Endothelial cell (in vitro differentiated cells): ENCODE measurements around the gene TMEM101. TPM values are rescaled to one million over a fixed set of nuclear protein-coding genes. Genes with fewer than 3 reads are reported as not detected.

ENCODE experiments used
- total RNA-seq: library from RNA; stranded (reverse); fragmentation: NEBNext Ultra II Directional; extraction: Animal tissue kit (Norgen Biotek cat#: 25700); gene quantifications from one replicate; pipeline ENCODE4 v1.2.1, GENCODE V29; 2021; ENCODE audit not compliant: unreplicated experiment

Gene TMEM101
- total RNA-seq, 1 donor from 2014 or later: 32.1 TPM

Other genes starting within 250 kb of the TMEM101 start
- gene DUSP3, start 236.0 kb downstream of the TMEM101 start, total RNA-seq: 41.4 TPM
- 0.10 TPM for gene CFAP97D1, start 234.5 kb downstream of the TMEM101 start, total RNA-seq
- gene MPP3, start 181.8 kb downstream of the TMEM101 start, total RNA-seq: 5.2 TPM
- 5.4 TPM for gene CD300LG, start 167.8 kb downstream of the TMEM101 start, total RNA-seq
- gene MPP2, start 107.4 kb downstream of the TMEM101 start, total RNA-seq: 8.4 TPM
- gene PPY, start 72.5 kb downstream of the TMEM101 start, total RNA-seq: not detected
- gene PYY, start 61.0 kb downstream of the TMEM101 start, total RNA-seq: not detected
- 1.2 TPM for gene NAGS, start 10.3 kb downstream of the TMEM101 start, total RNA-seq
- 63.0 TPM for gene LSM12, start 51.7 kb upstream of the TMEM101 start, total RNA-seq
- gene G6PC3, start 55.8 kb upstream of the TMEM101 start, total RNA-seq: 113 TPM
- 51.4 TPM for gene HDAC5, start 108.7 kb upstream of the TMEM101 start, total RNA-seq
- gene HROB, start 127.0 kb upstream of the TMEM101 start, total RNA-seq: 6.1 TPM
- gene ASB16, start 155.7 kb upstream of the TMEM101 start, total RNA-seq: not detected
- 39.2 TPM for gene TMUB2, start 172.0 kb upstream of the TMEM101 start, total RNA-seq
- 152 TPM for gene ATXN7L3, start 184.9 kb upstream of the TMEM101 start, total RNA-seq
- gene UBTF, start 204.7 kb upstream of the TMEM101 start, total RNA-seq: 63.8 TPM